GM23338 (cell line): Measurements from ENCODE around the gene ARL6IP4. TPM values are rescaled to one million over a fixed set of nuclear protein-coding genes. Genes with fewer than 3 reads are reported as not detected.

Source experiments
- ATAC-seq: fragments of 200-7000 bp; cut with Tn5 transposase; 3 replicates; pipeline ENCODE4 v1.9.1; 2020
- DNase-seq: peaks from one replicate; pipeline ENCODE4 v3.0.0-alpha.2; 2015; ENCODE audit warnings: low spot score
- H2AFZ ChIP-seq: fragments of 200-600 bp; sonication (generic); 2 replicates; pipeline ENCODE4 v1.8.0; 2016; ENCODE audit warnings: antibody characterized with exemption, mild to moderate bottlenecking, moderate library complexity
- H3F3A ChIP-seq: fragments of 200-600 bp; sonication (generic); replicated peaks from 2 replicates; pipeline ENCODE4 v1.8.0; 2017; ENCODE audit warnings: antibody characterized with exemption, mixed run types, low read depth
- H3K27ac ChIP-seq: fragments of 200-600 bp; sonication (generic); 2 replicates; pipeline ENCODE4 v1.6.1; 2016; ENCODE audit warnings: low read depth
- H3K27me3 ChIP-seq: fragments of 200-600 bp; sonication (generic); 2 replicates; pipeline ENCODE4 v1.8.0; 2016; ENCODE audit warnings: mild to moderate bottlenecking, mixed run types, moderate library complexity; ENCODE audit not compliant: insufficient read depth
- H3K36me3 ChIP-seq: fragments of 200-600 bp; sonication (generic); 2 replicates; pipeline ENCODE4 v1.8.0; 2016; ENCODE audit warnings: mild to moderate bottlenecking; ENCODE audit not compliant: insufficient read depth
- H3K4me1 ChIP-seq: fragments of 200-600 bp; sonication (generic); 2 replicates; pipeline ENCODE4 v1.8.0; 2016; ENCODE audit warnings: mild to moderate bottlenecking, moderate library complexity; ENCODE audit not compliant: insufficient read depth
- H3K4me2 ChIP-seq: fragments of 200-600 bp; sonication (generic); 2 replicates; pipeline ENCODE4 v1.7.1; 2017; ENCODE audit warnings: mixed run types
- H3K4me3 ChIP-seq: fragments of 200-600 bp; sonication (generic); 2 replicates; pipeline ENCODE4 v1.6.1; 2016; ENCODE audit warnings: mixed run types
- H3K79me2 ChIP-seq: fragments of 200-600 bp; sonication (generic); replicated peaks from 2 replicates; pipeline ENCODE4 v1.8.0; 2017; ENCODE audit warnings: mild to moderate bottlenecking; ENCODE audit not compliant: insufficient read depth
- H3K9me2 ChIP-seq: fragments of 200-600 bp; sonication (generic); 2 replicates; pipeline ENCODE4 v1.8.0; 2017; ENCODE audit not compliant: insufficient read depth
- H4K20me1 ChIP-seq: fragments of 200-600 bp; sonication (generic); replicated peaks from 2 replicates; pipeline ENCODE4 v1.8.0; 2017; ENCODE audit warnings: mild to moderate bottlenecking; ENCODE audit not compliant: insufficient read depth
- H3K27ac Mint-ChIP-seq: 2 replicates; pipeline ENCODE4 v1.8.0; 2020; ENCODE audit warnings: inconsistent platforms, mild to moderate bottlenecking, moderate library complexity, mixed read lengths
- H3K27me3 Mint-ChIP-seq: 3 replicates; pipeline ENCODE4 v1.8.0; 2022; ENCODE audit warnings: low read depth, mild to moderate bottlenecking, moderate library complexity, mixed read lengths, inconsistent platforms; ENCODE audit not compliant: insufficient read depth, poor library complexity
- H3K36me3 Mint-ChIP-seq: 3 replicates; pipeline ENCODE4 v1.8.0; 2021; ENCODE audit warnings: low read depth, mild to moderate bottlenecking, inconsistent platforms, moderate library complexity, mixed read lengths
- H3K4me1 Mint-ChIP-seq: 3 replicates; pipeline ENCODE4 v1.8.0; 2020; ENCODE audit warnings: mild to moderate bottlenecking, inconsistent platforms, mixed read lengths
- H3K4me3 Mint-ChIP-seq: 3 replicates; pipeline ENCODE4 v1.8.0; 2021; ENCODE audit warnings: moderate library complexity, mild to moderate bottlenecking, inconsistent platforms, mixed read lengths
- H3K9me3 Mint-ChIP-seq: 3 replicates; pipeline ENCODE4 v1.8.0; 2020; ENCODE audit warnings: moderate library complexity, mild to moderate bottlenecking, inconsistent platforms, mixed read lengths
- ETS1 ChIP-seq: IDR thresholded peaks from 2 replicates; pipeline ENCODE4 v1.6.1; 2016; ENCODE audit warnings: antibody characterized with exemption
- EZH2 ChIP-seq: fragments of 200-600 bp; sonication (generic); IDR thresholded peaks from one replicate; pipeline ENCODE4 v1.8.0; 2017; ENCODE audit warnings: antibody characterized with exemption, mild to moderate bottlenecking, low read depth; ENCODE audit not compliant: unreplicated experiment
- EZH2phosphoT487 ChIP-seq: fragments of 200-600 bp; sonication (generic); IDR thresholded peaks from one replicate; pipeline ENCODE4 v1.8.1; 2018; ENCODE audit warnings: antibody characterized with exemption; ENCODE audit not compliant: unreplicated experiment
- NANOG ChIP-seq: IDR thresholded peaks from 2 replicates; pipeline ENCODE4 v1.6.1; 2016; ENCODE audit warnings: antibody characterized with exemption, borderline replicate concordance
- ZNF331 ChIP-seq: fragments of 250-450 bp; sonication (Bioruptor Pico); IDR thresholded peaks from 2 replicates; pipeline ENCODE4 v1.5.0; 2020; ENCODE audit warnings: low read depth, mild to moderate bottlenecking, moderate library complexity
- polyA plus RNA-seq: library from polyadenylated mRNA; unstranded; fragments of >200 nt; fragmentation: Nextera tagmentation; extraction: Ambion mirVana; gene quantifications from 2 replicates; pipeline ENCODE4 v1.2.1, GENCODE V29; 2016
- total RNA-seq: library from RNA; depleted of rRNA; stranded (reverse); fragments of >200 nt; shearing (Covaris generic); gene quantifications from 2 replicates; pipeline ENCODE4 v1.2.3, GENCODE V29; 2014
- TF ChIP-seq, protein P1 (sequence below): fragments of 250-450 bp; sonication (Bioruptor Pico); IDR thresholded peaks from 2 replicates; pipeline ENCODE4 v1.5.0; 2020; ENCODE audit warnings: mild to moderate bottlenecking, moderate library complexity

ARL6IP4 gene
- total and polyA plus RNA-seq, 2 experiments from 2014 or later: 85.5 to 169 TPM

DNA sequence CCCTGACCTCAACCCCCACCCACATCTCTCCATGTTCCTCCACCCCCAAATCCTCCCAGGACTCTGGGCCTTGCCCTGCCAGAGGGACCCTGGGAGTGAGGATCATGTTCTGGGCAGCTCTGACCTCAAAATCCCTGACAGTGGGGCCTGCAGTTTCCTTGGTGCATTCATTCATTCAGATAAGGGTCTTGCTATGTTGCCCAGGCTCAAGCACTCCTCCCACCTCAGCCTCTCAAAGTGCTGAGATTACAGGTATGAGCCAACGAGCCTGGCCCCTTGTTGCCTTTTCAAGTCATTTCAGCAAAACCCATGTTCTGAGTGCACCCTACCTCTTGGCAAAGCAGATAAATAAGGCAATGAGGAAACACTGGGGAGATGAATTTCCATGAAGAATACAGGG lies 29.6 kb downstream of the ARL6IP4 start:
- no peak for DNase-seq
- Mint-ChIP-seq H3K27ac (no peak overlapping the region), H3K36me3 (no peaks in the 10 kb centered on the region), H3K4me3 (no peak overlapping the region), H3K4me1 (no peaks in the 10 kb centered on the region), H3K9me3 (no peaks in the 10 kb centered on the region), H3K27me3 (peaks cover 4% of the 10 kb centered on the region)
- H3K4me2 ChIP-seq: no peak overlapping the region
- ATAC-seq: no peak
- H3K79me2 ChIP-seq: no peaks in the 10 kb centered on the region
- no peak overlapping the region for H3K4me3 ChIP-seq
- TF ChIP-seq, protein P1, sequence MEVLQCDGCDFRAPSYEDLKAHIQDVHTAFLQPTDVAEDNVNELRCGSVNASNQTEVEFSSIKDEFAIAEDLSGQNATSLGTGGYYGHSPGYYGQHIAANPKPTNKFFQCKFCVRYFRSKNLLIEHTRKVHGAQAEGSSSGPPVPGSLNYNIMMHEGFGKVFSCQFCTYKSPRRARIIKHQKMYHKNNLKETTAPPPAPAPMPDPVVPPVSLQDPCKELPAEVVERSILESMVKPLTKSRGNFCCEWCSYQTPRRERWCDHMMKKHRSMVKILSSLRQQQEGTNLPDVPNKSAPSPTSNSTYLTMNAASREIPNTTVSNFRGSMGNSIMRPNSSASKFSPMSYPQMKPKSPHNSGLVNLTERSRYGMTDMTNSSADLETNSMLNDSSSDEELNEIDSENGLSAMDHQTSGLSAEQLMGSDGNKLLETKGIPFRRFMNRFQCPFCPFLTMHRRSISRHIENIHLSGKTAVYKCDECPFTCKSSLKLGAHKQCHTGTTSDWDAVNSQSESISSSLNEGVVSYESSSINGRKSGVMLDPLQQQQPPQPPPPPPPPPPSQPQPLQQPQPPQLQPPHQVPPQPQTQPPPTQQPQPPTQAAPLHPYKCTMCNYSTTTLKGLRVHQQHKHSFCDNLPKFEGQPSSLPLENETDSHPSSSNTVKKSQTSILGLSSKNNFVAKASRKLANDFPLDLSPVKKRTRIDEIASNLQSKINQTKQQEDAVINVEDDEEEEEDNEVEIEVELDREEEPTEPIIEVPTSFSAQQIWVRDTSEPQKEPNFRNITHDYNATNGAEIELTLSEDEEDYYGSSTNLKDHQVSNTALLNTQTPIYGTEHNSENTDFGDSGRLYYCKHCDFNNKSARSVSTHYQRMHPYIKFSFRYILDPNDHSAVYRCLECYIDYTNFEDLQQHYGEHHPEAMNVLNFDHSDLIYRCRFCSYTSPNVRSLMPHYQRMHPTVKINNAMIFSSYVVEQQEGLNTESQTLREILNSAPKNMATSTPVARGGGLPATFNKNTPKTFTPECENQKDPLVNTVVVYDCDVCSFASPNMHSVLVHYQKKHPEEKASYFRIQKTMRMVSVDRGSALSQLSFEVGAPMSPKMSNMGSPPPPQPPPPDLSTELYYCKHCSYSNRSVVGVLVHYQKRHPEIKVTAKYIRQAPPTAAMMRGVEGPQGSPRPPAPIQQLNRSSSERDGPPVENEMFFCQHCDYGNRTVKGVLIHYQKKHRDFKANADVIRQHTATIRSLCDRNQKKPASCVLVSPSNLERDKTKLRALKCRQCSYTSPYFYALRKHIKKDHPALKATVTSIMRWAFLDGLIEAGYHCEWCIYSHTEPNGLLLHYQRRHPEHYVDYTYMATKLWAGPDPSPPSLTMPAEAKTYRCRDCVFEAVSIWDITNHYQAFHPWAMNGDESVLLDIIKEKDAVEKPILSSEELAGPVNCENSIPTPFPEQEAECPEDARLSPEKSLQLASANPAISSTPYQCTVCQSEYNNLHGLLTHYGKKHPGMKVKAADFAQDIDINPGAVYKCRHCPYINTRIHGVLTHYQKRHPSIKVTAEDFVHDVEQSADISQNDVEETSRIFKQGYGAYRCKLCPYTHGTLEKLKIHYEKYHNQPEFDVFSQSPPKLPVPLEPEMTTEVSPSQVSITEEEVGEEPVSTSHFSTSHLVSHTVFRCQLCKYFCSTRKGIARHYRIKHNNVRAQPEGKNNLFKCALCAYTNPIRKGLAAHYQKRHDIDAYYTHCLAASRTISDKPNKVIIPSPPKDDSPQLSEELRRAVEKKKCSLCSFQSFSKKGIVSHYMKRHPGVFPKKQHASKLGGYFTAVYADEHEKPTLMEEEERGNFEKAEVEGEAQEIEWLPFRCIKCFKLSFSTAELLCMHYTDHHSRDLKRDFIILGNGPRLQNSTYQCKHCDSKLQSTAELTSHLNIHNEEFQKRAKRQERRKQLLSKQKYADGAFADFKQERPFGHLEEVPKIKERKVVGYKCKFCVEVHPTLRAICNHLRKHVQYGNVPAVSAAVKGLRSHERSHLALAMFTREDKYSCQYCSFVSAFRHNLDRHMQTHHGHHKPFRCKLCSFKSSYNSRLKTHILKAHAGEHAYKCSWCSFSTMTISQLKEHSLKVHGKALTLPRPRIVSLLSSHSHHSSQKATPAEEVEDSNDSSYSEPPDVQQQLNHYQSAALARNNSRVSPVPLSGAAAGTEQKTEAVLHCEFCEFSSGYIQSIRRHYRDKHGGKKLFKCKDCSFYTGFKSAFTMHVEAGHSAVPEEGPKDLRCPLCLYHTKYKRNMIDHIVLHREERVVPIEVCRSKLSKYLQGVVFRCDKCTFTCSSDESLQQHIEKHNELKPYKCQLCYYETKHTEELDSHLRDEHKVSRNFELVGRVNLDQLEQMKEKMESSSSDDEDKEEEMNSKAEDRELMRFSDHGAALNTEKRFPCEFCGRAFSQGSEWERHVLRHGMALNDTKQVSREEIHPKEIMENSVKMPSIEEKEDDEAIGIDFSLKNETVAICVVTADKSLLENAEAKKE (CRISPR knock-in tag): no peak
- TF ChIP-seq ZNF331 (CRISPR knock-in tag): no peak
- no peak for TF ChIP-seq NANOG
- no peak for TF ChIP-seq EZH2
- TF ChIP-seq ETS1: no peak
- no peak for TF ChIP-seq EZH2phosphoT487
- no peaks in the 10 kb centered on the region for H3F3A ChIP-seq
- no peaks in the 10 kb centered on the region for H3K36me3 ChIP-seq
- H3K9me2 ChIP-seq: no peaks in the 10 kb centered on the region
- H3K4me1 ChIP-seq: no peaks in the 10 kb centered on the region
- H4K20me1 ChIP-seq: no peaks in the 10 kb centered on the region
- H3K27ac ChIP-seq: no peak overlapping the region
- no peaks in the 10 kb centered on the region for H3K27me3 ChIP-seq
- no peak overlapping the region for H2AFZ ChIP-seq
